ENCODE measurements around the gene MSL3B.

DNA sequence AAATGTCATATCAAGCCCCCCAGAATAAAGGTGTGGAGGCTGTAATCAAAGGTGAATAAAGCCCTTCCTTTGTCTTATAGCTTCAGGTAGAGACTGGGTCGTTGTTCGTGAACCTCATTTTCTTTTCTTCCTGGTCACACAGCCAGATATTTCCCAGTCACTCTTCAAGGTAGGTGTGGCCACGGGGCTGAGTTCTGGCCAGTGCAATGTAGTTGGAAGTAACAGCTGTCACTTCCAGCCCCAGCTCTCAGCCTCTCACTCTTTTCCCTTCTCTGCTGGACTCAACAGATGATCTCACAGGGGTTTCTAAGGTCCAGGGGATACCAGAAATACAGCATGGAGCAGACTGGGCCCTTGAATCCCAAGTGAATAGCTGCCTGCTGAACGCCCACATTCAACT, 33.2 kb upstream of the MSL3B start:
- no peak for TF ChIP-seq POLR2A (IDR thresholded peaks at IDR 0.05; ENCODE audit: low read length)
- no peak for TF ChIP-seq GATA1 (IDR thresholded peaks at IDR 0.05; ENCODE audit: low read depth, low read length)
